OCI-LY7 (cell line): ENCODE measurements around the gene AFMID. TPM values are rescaled to one million over a fixed set of nuclear protein-coding genes. Genes with fewer than 3 reads are reported as not detected.

ENCODE experiments used
- BruUV-seq: library from RNA; stranded (reverse); fragments of 400-500 nt; replicated peaks from 2 replicates; lab custom pipeline; 2021; lab: Mats Ljungman, UMichigan
- CTCF ChIA-PET: fragments of 300-600 bp; sonication (Branson Sonifier 250); formaldehyde crosslinking; loops from one replicate; lab custom pipeline; 2022; ENCODE audit warnings: antibody characterized with exemption; ENCODE audit not compliant: unreplicated experiment; lab: Charles Lee
- POLR2A ChIA-PET: fragments of 300-600 bp; sonication (Branson Sonifier 250); formaldehyde crosslinking; loops from one replicate; lab custom pipeline; 2022; ENCODE audit warnings: antibody characterized with exemption; lab: Charles Lee
- DNase-seq: peaks from one replicate; pipeline ENCODE4 v3.0.0-alpha.2; 2015; ENCODE audit warnings: low spot score
- H2AFZ ChIP-seq: fragments of 200-600 bp; sonication (generic), shearing (Covaris generic); 2 replicates; pipeline ENCODE4 v1.6.1; 2014; ENCODE audit warnings: mild to moderate bottlenecking, antibody characterized with exemption, low read length, moderate library complexity
- H3K27ac ChIP-seq: fragments of 200-600 bp; sonication (generic); 2 replicates; pipeline ENCODE4 v1.5.1; 2014; ENCODE audit warnings: mixed run types, low read depth, mild to moderate bottlenecking, moderate library complexity, low read length, inconsistent platforms; ENCODE audit not compliant: poor library complexity, severe bottlenecking
- H3K36me3 ChIP-seq: fragments of 200-600 bp; sonication (generic); 2 replicates; pipeline ENCODE4 v1.6.1; 2014; ENCODE audit warnings: mild to moderate bottlenecking, antibody characterized with exemption, low read length, moderate library complexity, mixed read lengths; ENCODE audit not compliant: insufficient read depth
- H3K4me1 ChIP-seq: fragments of 200-600 bp; sonication (generic); 2 replicates; pipeline ENCODE4 v1.5.1; 2014; ENCODE audit warnings: mild to moderate bottlenecking, low read length; ENCODE audit not compliant: insufficient read depth, poor library complexity, severe bottlenecking
- H3K4me2 ChIP-seq: fragments of 200-600 bp; sonication (generic); 2 replicates; pipeline ENCODE4 v1.6.1; 2014; ENCODE audit warnings: mild to moderate bottlenecking, low read length
- H3K4me3 ChIP-seq: fragments of 200-600 bp; sonication (generic); 2 replicates; pipeline ENCODE4 v1.5.1; 2014; ENCODE audit warnings: mild to moderate bottlenecking, low read depth, low read length; ENCODE audit not compliant: poor library complexity, severe bottlenecking
- H3K79me2 ChIP-seq: fragments of 200-600 bp; sonication (generic); 2 replicates; pipeline ENCODE4 v1.6.1; 2016; ENCODE audit warnings: low read depth, mild to moderate bottlenecking, low read length, moderate library complexity, mixed read lengths; ENCODE audit not compliant: insufficient read depth
- H3K9me2 ChIP-seq: fragments of 200-600 bp; sonication (generic); 2 replicates; pipeline ENCODE4 v1.6.1; 2016; ENCODE audit warnings: mild to moderate bottlenecking, low read length, mixed read lengths; ENCODE audit not compliant: insufficient read depth
- H3K9me3 ChIP-seq: fragments of 200-600 bp; sonication (generic); 2 replicates; pipeline ENCODE4 v1.6.1; 2014; ENCODE audit warnings: mild to moderate bottlenecking, mixed run types, low read length, mixed read lengths
- H4K20me1 ChIP-seq: fragments of 200-600 bp; sonication (generic); 2 replicates; pipeline ENCODE4 v1.6.1; 2014; ENCODE audit warnings: mild to moderate bottlenecking, antibody characterized with exemption, low read length, moderate library complexity, mixed read lengths; ENCODE audit not compliant: insufficient read depth
- CTCF ChIP-seq: fragments of 200-600 bp; sonication (generic); conservative IDR thresholded peaks from 2 replicates; pipeline ENCODE4 v1.5.1; 2014; ENCODE audit warnings: mild to moderate bottlenecking, antibody characterized with exemption, low read length, moderate library complexity, mixed read lengths
- EZH2phosphoT487 ChIP-seq: fragments of 200-600 bp; sonication (generic); IDR thresholded peaks from 2 replicates; pipeline ENCODE4 v1.6.1; 2018; ENCODE audit warnings: low read depth, borderline replicate concordance, mild to moderate bottlenecking, mixed run types, antibody characterized with exemption, low read length, moderate library complexity, mixed read lengths
- intact Hi-C: fragments of 100-400 bp; cut with micrococcal nuclease; formaldehyde crosslinking; loops from one replicate; pipeline ENCODE4 v1.10.0; 2022; ENCODE audit not compliant: unreplicated experiment
- total RNA-seq, 2 experiments: library from RNA; depleted of rRNA in 1 of 2; stranded (reverse); fragments of >200 nt in 1 of 2; shearing (Covaris generic) in 1 of 2; gene quantifications; 2 replicates each; pipeline ENCODE4 v1.2.3, GENCODE V29; 2014 to 2022

Gene AFMID
- total RNA-seq, 2 experiments from 2014 or later: 89.1 to 101 TPM

GRCh38 chr17:78225088-78225865, 38.1 kb downstream of the AFMID start:
- H3K4me3 ChIP-seq: no peak overlapping the region
- no peaks in the 10 kb centered on the region for H4K20me1 ChIP-seq
- H3K36me3 ChIP-seq: peaks cover 52% of the 10 kb centered on the region

GRCh38 chr17:78226055-78226758, 39.0 kb downstream of the AFMID start:
- intact Hi-C loops: no loop called here
- H3K4me3 ChIP-seq: no peak overlapping the region
- H3K9me3 ChIP-seq: no peaks in the 10 kb centered on the region
- CTCF ChIA-PET: no interaction called here
- H3K4me1 ChIP-seq: peaks cover 14% of the 10 kb centered on the region
- no peaks in the 10 kb centered on the region for H4K20me1 ChIP-seq
- H3K9me2 ChIP-seq: no peaks in the 10 kb centered on the region
- DNase-seq: no peak
- H2AFZ ChIP-seq: no peak overlapping the region
- no peaks in the 10 kb centered on the region for H3K79me2 ChIP-seq
- H3K27ac ChIP-seq: no peak overlapping the region
- peaks cover 43% of the 10 kb centered on the region for H3K36me3 ChIP-seq
- no peak overlapping the region for H3K4me2 ChIP-seq
- POLR2A ChIA-PET: interaction anchor here (1.1 to 1.9 kb wide), 2 partner anchors 11 to 17 kb away, joined by 4 read pairs; no protein-coding TSS in a partner anchor
- no TSS peak for BruUV-seq
- TF ChIP-seq EZH2phosphoT487 (no peak), CTCF (no peak)

More at GRCh38 chr17:78225088-78225865, 38.1 kb downstream of the AFMID start:
- intact Hi-C loops: no loop called here
- H3K27ac ChIP-seq: no peak overlapping the region
- no peak for DNase-seq
- ChIA-PET POLR2A (interaction anchor here (1.9 kb wide), 1 partner anchor 10 kb away, joined by 4 read pairs; no protein-coding TSS in a partner anchor), CTCF (no interaction called here)
- TF ChIP-seq EZH2phosphoT487 (no peak), CTCF (no peak)
- H3K79me2 ChIP-seq: no peaks in the 10 kb centered on the region
- no peak overlapping the region for H2AFZ ChIP-seq
- no peaks in the 10 kb centered on the region for H3K9me3 ChIP-seq
- peaks cover 6% of the 10 kb centered on the region for H3K4me1 ChIP-seq
- H3K4me2 ChIP-seq: no peak overlapping the region
- no peaks in the 10 kb centered on the region for H3K9me2 ChIP-seq
- no TSS peak for BruUV-seq
